ENCODE data around the gene LOXL3. TPM values are rescaled to one million over a fixed set of nuclear protein-coding genes. Genes with fewer than 3 reads are reported as not detected.
"Not testable (repeated sequence)": the region's sequence is repeated elsewhere in the genome, so short reads cannot be mapped to it uniquely, and the experiment has no call there.

LOXL3 gene
- polyA plus RNA-seq, 10 donors, result 6.4 to 9.8 (median 7.6) TPM

- DNase-seq, result no peak
These were observed 60.2 kb downstream of the LOXL3 start for GRCh38 chr2:74493546-74493945.

- DNase-seq, result no peak
These were observed 61.8 kb downstream of the LOXL3 start for GRCh38 chr2:74491648-74492544.

- no peak for DNase-seq
These were observed 63.8 kb downstream of the LOXL3 start for GRCh38 chr2:74489906-74490305.

- no peak for DNase-seq
These were observed 64.9 kb downstream of the LOXL3 start for GRCh38 chr2:74488643-74489481.

GRCh38 chr2:74486141-74486540 is 67.6 kb downstream of the LOXL3 start:
- DNase-seq, result no peak

- not testable (repeated sequence) for DNase-seq
These were observed 70.0 kb downstream of the LOXL3 start for GRCh38 chr2:74483675-74484164.

- peak; percentile 97 to 99 (median 97) for DNase-seq
These were observed 70.7 kb downstream of the LOXL3 start, which contains the start of the genes CCDC142 and TTC31 for GRCh38 chr2:74482801-74483674. Gene CCDC142, minus strand, starts transcription at chr2:74482998. Its CDS starts 161 bp downstream, at chr2:74482837. Gene TTC31, plus strand, starts transcription at chr2:74483081. Its CDS starts 15 bp downstream, at chr2:74483096.

Other genes starting within 250 kb of the LOXL3 start
- gene SLC4A5, start 210.5 kb downstream of the LOXL3 start, polyA plus RNA-seq (ENCODE audit: insufficient read length in 10 of 10), result 1 to 10 TPM; 1.4 to 3.9 (median 2.2) TPM
- gene DCTN1, start 173.6 kb downstream of the LOXL3 start, polyA plus RNA-seq (ENCODE audit: insufficient read length in 10 of 10), result 100 to 1,000 TPM in 4 of 10 donors, 10 to 100 TPM in 6; 84.0 to 108 (median 97.6) TPM
- 1 to 10 TPM; 1.7 to 3.2 (median 2.4) TPM for gene C2orf81, start 132.3 kb downstream of the LOXL3 start, polyA plus RNA-seq (ENCODE audit: insufficient read length in 10 of 10)
- gene WDR54, start 132.2 kb downstream of the LOXL3 start, polyA plus RNA-seq (ENCODE audit: insufficient read length in 10 of 10), result 10 to 100 TPM in 5 of 10 donors, 1 to 10 TPM in 5; 7.8 to 17.2 (median 9.9) TPM
- gene RTKN, start 112.0 kb downstream of the LOXL3 start, polyA plus RNA-seq (ENCODE audit: insufficient read length in 10 of 10), result 10 to 100 TPM; 35.1 to 64.2 (median 43.2) TPM
- gene INO80B, start 98.9 kb downstream of the LOXL3 start, polyA plus RNA-seq (ENCODE audit: insufficient read length in 10 of 10), result 10 to 100 TPM; 15.4 to 24.6 (median 18.0) TPM
- gene WBP1, start 95.5 kb downstream of the LOXL3 start, polyA plus RNA-seq (ENCODE audit: insufficient read length in 10 of 10), result 10 to 100 TPM; 46.2 to 59.2 (median 53.5) TPM
- 10 to 100 TPM; 22.2 to 40.7 (median 32.6) TPM for gene MOGS, start 88.6 kb downstream of the LOXL3 start, polyA plus RNA-seq (ENCODE audit: insufficient read length in 10 of 10)
- 10 to 100 TPM; 33.2 to 83.6 (median 56.9) TPM for gene MRPL53, start 81.3 kb downstream of the LOXL3 start, polyA plus RNA-seq (ENCODE audit: insufficient read length in 10 of 10)
- gene CCDC142, start 70.9 kb downstream of the LOXL3 start, polyA plus RNA-seq (ENCODE audit: insufficient read length in 10 of 10), result 10 to 100 TPM in 3 of 10 donors, 1 to 10 TPM in 7; 4.8 to 11.4 (median 7.1) TPM
- gene TTC31, start 70.9 kb downstream of the LOXL3 start, polyA plus RNA-seq (ENCODE audit: insufficient read length in 10 of 10), result 10 to 100 TPM; 15.1 to 21.6 (median 18.0) TPM
- gene LBX2, start 54.3 kb downstream of the LOXL3 start, polyA plus RNA-seq (ENCODE audit: insufficient read length in 10 of 10), result 1 to 10 TPM in 5 of 10 donors, under 1 TPM in 5; 0.52 to 1.6 (median 0.94) TPM
- 10 to 100 TPM; 10.3 to 16.0 (median 12.5) TPM for gene PCGF1, start 46.2 kb downstream of the LOXL3 start, polyA plus RNA-seq (ENCODE audit: insufficient read length in 10 of 10)
- gene TLX2, start 39.5 kb downstream of the LOXL3 start, polyA plus RNA-seq (ENCODE audit: insufficient read length in 10 of 10), result under 1 TPM in 2 of 10 donors, not detected in 8; 0.08 to 0.14 TPM
- under 1 TPM in 5 of 10 donors, not detected in 5; 0.13 to 0.33 (median 0.16) TPM for gene DQX1, start 27.7 kb downstream of the LOXL3 start, polyA plus RNA-seq (ENCODE audit: insufficient read length in 10 of 10)
- gene AUP1, start 24.2 kb downstream of the LOXL3 start, polyA plus RNA-seq (ENCODE audit: insufficient read length in 10 of 10), result 10 to 100 TPM; 52.6 to 85.2 (median 63.4) TPM
- 10 to 100 TPM; 22.5 to 32.7 (median 26.9) TPM for gene HTRA2, start 24.0 kb downstream of the LOXL3 start, polyA plus RNA-seq (ENCODE audit: insufficient read length in 10 of 10)
- 1 to 10 TPM; 5.3 to 8.4 (median 6.4) TPM for gene DOK1, start 778 bp upstream of the LOXL3 start, polyA plus RNA-seq (ENCODE audit: insufficient read length in 10 of 10)
- under 1 TPM; 0.21 to 0.51 (median 0.28) TPM for gene M1AP, start 94.4 kb upstream of the LOXL3 start, polyA plus RNA-seq (ENCODE audit: insufficient read length in 10 of 10)
- gene SEMA4F, start 100.3 kb upstream of the LOXL3 start, polyA plus RNA-seq (ENCODE audit: insufficient read length in 10 of 10), result 1 to 10 TPM; 2.4 to 5.6 (median 3.1) TPM